CD4-positive, alpha-beta T cell (primary cell): ENCODE results near the gene FDXACB1. TPM values are rescaled to one million over a fixed set of nuclear protein-coding genes. Genes with fewer than 3 reads are reported as not detected.

ENCODE experiments used
- ATAC-seq: fragments of 200-7000 bp; cut with Tn5 transposase; one replicate; pipeline ENCODE4 v1.10.0; 2022; ENCODE audit warnings: mild to moderate bottlenecking; ENCODE audit not compliant: poor library complexity
- CTCF ChIA-PET: fragments of 350-600 bp; sonication (Branson Sonifier 250); formaldehyde crosslinking; loops from one replicate; lab custom pipeline; 2021; ENCODE audit warnings: antibody characterized with exemption, inconsistent platforms; lab: Charles Lee
- POLR2A ChIA-PET: fragments of 350-600 bp; sonication (Branson Sonifier 250); formaldehyde crosslinking; loops from one replicate; lab custom pipeline; 2021; ENCODE audit warnings: antibody characterized with exemption, inconsistent platforms; lab: Charles Lee
- DNase-seq, 14 experiments: peaks; one replicate each; pipeline ENCODE4 v3.0.0-alpha.2; 2013 to 2020; ENCODE audit warnings: mixed read lengths in 2 of 14
- H3K27ac ChIP-seq, 2 donors: one replicate each; pipeline versions ENCODE4 v1.5.1 to v1.7.0; 2013; ENCODE audit warnings: low read length in 2 of 2, low read depth in 1 of 2, mild to moderate bottlenecking in 1 of 2
- H3K27me3 ChIP-seq, 2 experiments: 1 replicate in 1 of 2; 2 replicates in 1 of 2; pipeline versions ENCODE4 v1.6.1 to v1.7.0; 2013; ENCODE audit warnings: low read length in 2 of 2, control low read depth in 1 of 2, mild to moderate bottlenecking in 1 of 2, moderate library complexity in 1 of 2; ENCODE audit not compliant: insufficient read depth in 2 of 2, control insufficient read depth in 1 of 2
- H3K36me3 ChIP-seq: one replicate; pipeline ENCODE4 v1.6.1; 2013; ENCODE audit warnings: low read length, control low read depth; ENCODE audit not compliant: insufficient read depth
- H3K4me1 ChIP-seq: one replicate; pipeline ENCODE4 v1.6.1; 2013; ENCODE audit warnings: low read length, control low read depth; ENCODE audit not compliant: insufficient read depth
- H3K4me3 ChIP-seq: one replicate; pipeline ENCODE4 v1.5.1; 2013; ENCODE audit warnings: mild to moderate bottlenecking, low read length, moderate library complexity
- H3K9me3 ChIP-seq, 2 experiments: 1 replicate in 1 of 2; 2 replicates in 1 of 2; pipeline versions ENCODE4 v1.6.1 to v1.7.0; 2013; ENCODE audit warnings: low read length in 2 of 2, mild to moderate bottlenecking in 2 of 2, control low read depth in 1 of 2, moderate library complexity in 1 of 2; ENCODE audit not compliant: control insufficient read depth in 1 of 2, insufficient read depth in 1 of 2
- H3K27ac Mint-ChIP-seq: one replicate; pipeline ENCODE4 v1.8.0; 2020; ENCODE audit warnings: mixed read lengths
- H3K27me3 Mint-ChIP-seq: one replicate; pipeline ENCODE4 v1.8.0; 2021; ENCODE audit warnings: mixed read lengths
- H3K36me3 Mint-ChIP-seq: one replicate; pipeline ENCODE4 v1.8.0; 2021; ENCODE audit warnings: low read depth, mixed read lengths
- H3K4me1 Mint-ChIP-seq: one replicate; pipeline ENCODE4 v1.8.0; 2021; ENCODE audit warnings: low read depth, mixed read lengths
- H3K4me3 Mint-ChIP-seq: one replicate; pipeline ENCODE4 v1.8.0; 2020; ENCODE audit warnings: mild to moderate bottlenecking, mixed read lengths
- H3K9me3 Mint-ChIP-seq: one replicate; pipeline ENCODE4 v1.8.0; 2020; ENCODE audit warnings: mixed read lengths
- CTCF ChIP-seq: fragments of 200-600 bp; IDR thresholded peaks from one replicate; pipeline ENCODE4 v1.8.0; 2022; ENCODE audit warnings: antibody characterized with exemption, mild to moderate bottlenecking
- intact Hi-C, 2 experiments: fragments of 100-400 bp; cut with DNase I in 1 of 2; cut with micrococcal nuclease in 1 of 2; formaldehyde crosslinking; loops; one replicate each; pipeline versions ENCODE4 v1.15.1 to v1.9.0; 2023 to 2025; cut with DNase I, micrococcal nuclease
- total RNA-seq, 174 experiments: library from RNA in 2 of 174; stranded (reverse) in 2 of 174; gene quantifications; one replicate each; pipeline ENCODE4 v1.2.3 and lab custom pipeline; 2021 to 2026

Gene FDXACB1
- total RNA-seq, 2 experiments from 2014 or later: 3.4 to 3.9 TPM

DNA sequence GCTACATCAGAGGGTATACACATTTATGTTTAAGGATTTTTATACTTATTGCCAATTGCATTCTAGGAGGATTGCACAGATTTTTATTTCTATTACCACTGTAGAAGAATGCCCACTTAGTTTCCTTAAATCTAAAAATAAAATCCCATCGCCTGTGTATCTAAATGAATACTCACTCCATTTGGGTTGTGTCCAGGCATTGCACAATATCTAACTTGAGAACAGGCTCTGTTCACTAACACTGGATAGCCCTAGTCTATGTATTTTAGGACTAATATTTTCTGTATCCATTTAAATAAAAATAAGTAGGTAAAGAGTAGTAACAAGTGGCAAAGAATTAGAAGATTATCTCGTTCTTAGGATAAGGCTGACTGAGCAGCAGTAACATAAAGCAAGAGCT, 43.8 kb upstream of the FDXACB1 start:
- ChIA-PET CTCF (no interaction called here), POLR2A (no interaction called here)
- H3K27ac Mint-ChIP-seq: no peak overlapping the region
- H3K36me3 ChIP-seq: no peaks in the 10 kb centered on the region
- no peaks in the 10 kb centered on the region for H3K9me3 ChIP-seq
- DNase-seq (no peak), ATAC-seq (no peak)
- no peaks in the 10 kb centered on the region for H3K9me3 Mint-ChIP-seq
- H3K27ac ChIP-seq: no peak overlapping the region
- H3K27me3 Mint-ChIP-seq: peaks cover 10% of the 10 kb centered on the region
- no peak overlapping the region for H3K4me3 ChIP-seq
- no peak overlapping the region for H3K4me3 Mint-ChIP-seq
- no peaks in the 10 kb centered on the region for H3K36me3 Mint-ChIP-seq
- peaks cover 20% of the 10 kb centered on the region for H3K4me1 Mint-ChIP-seq
- intact Hi-C loops: no loop called here
- no peaks in the 10 kb centered on the region for H3K27me3 ChIP-seq
- peaks cover 15% of the 10 kb centered on the region for H3K4me1 ChIP-seq
- TF ChIP-seq CTCF: no peak

GRCh38 chr11:111921541-111922230, 42.7 kb upstream of the FDXACB1 start:
- Histone ChIP-seq H3K27me3 (no peaks in the 10 kb centered on the region), H3K4me3 (no peak overlapping the region), H3K9me3 (no peaks in the 10 kb centered on the region), H3K27ac (no peak overlapping the region), H3K4me1 (peaks cover 7% of the 10 kb centered on the region), H3K36me3 (no peaks in the 10 kb centered on the region)
- Mint-ChIP-seq H3K27me3 (peaks cover 15% of the 10 kb centered on the region), H3K4me3 (no peak overlapping the region), H3K9me3 (no peaks in the 10 kb centered on the region), H3K4me1 (peaks cover 11% of the 10 kb centered on the region), H3K36me3 (no peaks in the 10 kb centered on the region), H3K27ac (no peak overlapping the region)
- ATAC-seq (no peak), DNase-seq (no peak)
- ChIA-PET POLR2A (no interaction called here), CTCF (interaction anchor here (1.2 kb wide), 1 partner anchor 16 kb away, joined by 3 read pairs; no protein-coding TSS in a partner anchor)
- TF ChIP-seq CTCF: no peak
- intact Hi-C loops: no loop called here

GRCh38 chr11:111920908-111921307, 41.9 kb upstream of the FDXACB1 start:
- no peak for TF ChIP-seq CTCF
- H3K9me3 Mint-ChIP-seq: no peaks in the 10 kb centered on the region
- Histone ChIP-seq H3K27ac (no peak overlapping the region), H3K4me1 (no peaks in the 10 kb centered on the region), H3K4me3 (no peak overlapping the region), H3K36me3 (no peaks in the 10 kb centered on the region), H3K27me3 (peaks cover 3 to 5% of the 10 kb centered on the region in 2 experiments), H3K9me3 (no peaks in the 10 kb centered on the region)
- ATAC-seq: no peak
- H3K4me3 Mint-ChIP-seq: no peak overlapping the region
- no peak for DNase-seq
- H3K36me3 Mint-ChIP-seq: no peaks in the 10 kb centered on the region
- H3K27ac Mint-ChIP-seq: no peak overlapping the region
- peaks cover 23% of the 10 kb centered on the region for H3K27me3 Mint-ChIP-seq
- ChIA-PET POLR2A (no interaction called here), CTCF (interaction anchor here (1.2 kb wide), 1 partner anchor 15 kb away, joined by 3 read pairs; no protein-coding TSS in a partner anchor)
- H3K4me1 Mint-ChIP-seq: peaks cover 3% of the 10 kb centered on the region
- intact Hi-C loops: no loop called here
